GM19099 (cell line): ENCODE measurements around the gene ZDHHC13.

Experiments used
- POLR2A ChIP-seq: IDR thresholded peaks from 3 replicates; pipeline ENCODE4 v1.6.1; 2011; ENCODE audit warnings: low read depth; ENCODE audit not compliant: insufficient read length; ENCODE audit errors: extremely low read depth

Gene ZDHHC13

DNA sequence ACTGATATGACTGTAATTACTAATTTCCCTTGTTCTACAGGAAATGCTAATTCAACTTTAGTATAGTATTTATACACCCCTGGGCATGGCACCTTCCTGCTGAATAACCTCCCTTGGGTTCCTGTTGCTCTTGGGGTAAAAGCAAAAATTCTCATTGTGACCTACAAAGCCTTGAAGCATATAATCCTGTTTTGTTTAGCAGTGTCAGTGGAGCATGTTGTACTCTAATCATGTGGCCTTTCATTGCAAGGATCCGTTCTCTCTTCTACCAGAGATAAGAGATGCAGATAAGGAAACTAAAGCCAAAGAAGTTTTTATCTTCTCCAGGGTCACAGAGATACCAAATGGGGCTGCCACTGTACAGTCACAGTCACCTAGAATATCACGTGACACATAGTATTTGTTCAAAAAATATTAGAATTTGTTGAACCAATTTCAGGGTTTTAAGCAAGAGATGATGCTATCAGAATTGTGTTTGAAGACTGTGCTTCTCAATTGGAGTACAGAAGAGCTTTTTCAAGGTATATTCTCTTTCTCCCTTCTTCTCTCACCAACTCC, 59.7 kb downstream of the ZDHHC13 start:
- no peak for TF ChIP-seq POLR2A

DNA sequence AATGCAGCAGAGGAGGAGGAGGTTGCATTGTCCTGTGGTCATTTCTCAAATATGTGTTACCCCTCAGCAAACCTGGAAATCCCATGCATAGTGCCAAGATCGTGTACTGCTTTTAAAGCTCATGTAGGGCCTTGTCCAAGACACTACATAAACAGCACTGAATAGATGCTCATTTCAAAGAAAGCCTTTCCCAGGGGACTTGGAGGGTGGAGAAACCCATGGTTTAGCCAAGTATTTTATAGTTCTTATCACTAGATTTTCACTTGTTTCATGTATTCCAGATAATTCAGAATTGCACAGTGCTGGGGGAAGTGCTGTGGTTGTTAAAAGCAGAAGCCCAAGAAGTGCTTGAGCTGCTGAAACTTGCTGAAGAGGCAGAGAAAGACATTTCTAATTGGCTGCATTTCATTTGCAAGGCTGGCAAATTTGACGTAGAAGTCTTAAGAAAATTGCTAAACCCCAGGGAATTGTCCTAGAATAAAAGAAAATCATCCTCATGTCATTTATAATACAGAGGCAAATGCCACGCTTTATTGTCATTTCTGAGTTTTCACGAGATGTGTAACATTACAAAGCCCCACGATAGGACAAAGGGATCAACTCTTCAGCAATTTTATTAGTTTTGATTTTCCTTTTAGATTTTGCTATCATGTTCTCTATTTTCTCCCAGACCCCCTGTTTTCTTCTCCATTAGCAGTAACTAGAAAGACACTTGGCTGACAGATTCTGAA, 64.7 kb downstream of the ZDHHC13 start:
- TF ChIP-seq POLR2A = no peak

DNA sequence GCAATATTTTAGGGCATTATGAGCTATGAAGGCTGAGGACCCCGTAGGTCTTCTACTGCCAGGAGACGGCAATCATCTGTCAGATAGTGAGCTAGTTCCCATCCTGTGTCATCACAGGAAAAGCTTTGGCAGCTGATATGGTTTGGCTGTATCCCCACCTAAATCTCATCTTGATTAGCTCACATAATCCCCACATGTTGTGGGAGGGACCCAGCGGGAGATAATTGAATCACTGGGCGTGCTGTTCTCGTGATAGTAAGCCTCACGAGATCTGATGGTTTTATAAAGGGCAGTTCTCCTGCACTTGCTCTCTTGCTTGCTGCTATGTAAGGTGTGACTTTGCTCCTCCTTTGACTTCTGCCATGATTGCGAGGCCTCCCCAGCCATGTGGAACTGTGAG, 66.7 kb downstream of the ZDHHC13 start:
- no peak for TF ChIP-seq POLR2A

DNA sequence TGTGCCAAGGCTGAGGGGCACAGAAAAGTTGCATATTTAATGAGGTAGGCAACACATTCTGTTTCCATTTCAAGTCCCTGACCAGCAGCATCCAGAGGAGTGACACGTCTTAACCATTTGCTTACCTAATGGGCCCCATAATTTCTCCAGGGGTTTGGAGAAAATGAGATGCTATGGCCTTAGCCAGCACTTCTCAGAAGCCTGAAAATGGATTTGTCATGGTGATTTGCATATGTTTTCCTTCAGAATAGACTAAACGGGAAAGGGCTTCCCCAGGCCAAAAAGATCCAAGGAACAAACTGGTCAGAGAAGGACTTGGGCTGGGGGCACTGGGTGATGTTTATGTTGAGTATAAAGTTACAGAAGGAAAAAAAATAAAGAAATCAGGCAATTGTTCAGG, 68.1 kb downstream of the ZDHHC13 start:
- TF ChIP-seq POLR2A = no peak

DNA sequence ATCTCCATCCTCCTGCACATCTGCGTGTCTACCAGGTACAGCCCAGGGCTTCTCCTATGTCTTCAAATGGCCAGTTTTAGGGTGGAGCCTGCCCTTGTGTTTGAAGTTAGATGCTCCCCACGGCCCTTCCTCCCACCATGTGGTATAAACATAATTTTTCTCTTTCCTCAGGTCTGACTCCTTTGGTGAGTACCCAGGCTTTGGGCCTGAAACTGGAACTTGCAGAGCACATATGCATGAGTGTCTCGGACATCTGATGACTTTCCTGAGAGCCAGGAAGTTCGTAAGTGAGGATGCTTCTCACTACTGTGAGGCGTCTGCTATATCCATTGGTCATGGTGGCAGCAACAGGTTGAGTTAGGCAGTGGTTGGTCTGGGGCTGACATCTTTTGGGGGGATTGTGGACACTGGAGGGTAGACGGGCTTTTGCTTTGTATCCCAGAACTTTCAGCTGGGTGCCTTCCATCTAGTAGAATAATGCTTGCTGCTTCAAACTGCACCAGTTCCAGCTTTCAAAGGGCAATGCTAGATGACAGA, 68.6 kb downstream of the ZDHHC13 start:
- TF ChIP-seq POLR2A = no peak

DNA sequence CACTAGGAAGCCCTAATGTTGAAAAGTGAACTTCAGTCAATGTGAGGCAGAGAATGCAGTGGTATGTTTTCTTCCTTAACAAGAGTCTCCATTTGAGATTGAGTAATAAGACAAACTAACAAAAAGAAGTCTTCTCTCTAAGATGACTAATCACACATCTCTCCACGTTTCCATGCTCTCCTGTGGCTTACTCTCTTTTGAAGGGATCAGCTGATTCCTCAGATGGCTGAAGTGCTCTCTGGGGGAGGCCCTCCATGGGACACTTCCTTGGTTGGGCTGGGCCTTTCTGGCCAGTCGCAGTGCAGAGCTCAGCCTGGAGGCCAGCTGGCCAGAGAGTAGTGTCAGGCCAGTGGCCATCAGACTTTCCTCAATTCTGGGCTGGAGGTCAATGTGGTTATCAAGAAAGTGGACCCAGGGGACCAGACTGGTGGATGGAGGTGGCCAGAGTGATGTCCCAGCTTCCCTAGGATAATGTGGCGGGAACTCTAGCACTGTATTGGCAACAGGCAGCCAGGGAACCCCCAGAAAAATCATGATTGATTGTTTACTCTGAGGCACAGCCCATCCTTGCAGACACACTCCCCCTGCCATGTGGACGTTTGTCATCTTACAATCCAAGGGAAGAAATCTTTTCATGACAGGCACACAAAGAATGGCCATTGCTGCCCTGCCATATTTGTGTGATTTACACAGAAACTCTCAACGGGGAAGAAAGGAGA, 70.3 kb downstream of the ZDHHC13 start:
- no peak for TF ChIP-seq POLR2A

DNA sequence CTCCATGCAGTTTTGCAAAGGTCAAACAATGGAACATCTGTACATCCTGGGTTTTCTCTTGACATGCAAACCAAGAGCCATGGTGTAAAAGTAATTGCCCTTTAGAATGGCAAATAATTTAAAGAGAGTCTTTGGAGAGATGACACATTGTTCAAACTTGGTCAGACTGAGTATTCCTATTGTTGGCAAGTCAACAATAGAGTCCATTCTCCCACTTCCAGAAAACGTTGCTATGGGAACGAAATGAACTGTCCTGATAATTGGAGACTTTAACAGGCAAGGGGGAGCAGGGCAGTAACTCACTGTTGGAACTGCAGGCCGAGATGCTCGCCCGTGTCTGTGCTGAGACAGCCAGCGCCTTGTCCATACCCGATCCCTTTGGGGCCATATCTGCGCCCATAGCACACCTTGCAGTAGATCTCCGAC, 70.9 kb downstream of the ZDHHC13 start:
- no peak for TF ChIP-seq POLR2A

DNA sequence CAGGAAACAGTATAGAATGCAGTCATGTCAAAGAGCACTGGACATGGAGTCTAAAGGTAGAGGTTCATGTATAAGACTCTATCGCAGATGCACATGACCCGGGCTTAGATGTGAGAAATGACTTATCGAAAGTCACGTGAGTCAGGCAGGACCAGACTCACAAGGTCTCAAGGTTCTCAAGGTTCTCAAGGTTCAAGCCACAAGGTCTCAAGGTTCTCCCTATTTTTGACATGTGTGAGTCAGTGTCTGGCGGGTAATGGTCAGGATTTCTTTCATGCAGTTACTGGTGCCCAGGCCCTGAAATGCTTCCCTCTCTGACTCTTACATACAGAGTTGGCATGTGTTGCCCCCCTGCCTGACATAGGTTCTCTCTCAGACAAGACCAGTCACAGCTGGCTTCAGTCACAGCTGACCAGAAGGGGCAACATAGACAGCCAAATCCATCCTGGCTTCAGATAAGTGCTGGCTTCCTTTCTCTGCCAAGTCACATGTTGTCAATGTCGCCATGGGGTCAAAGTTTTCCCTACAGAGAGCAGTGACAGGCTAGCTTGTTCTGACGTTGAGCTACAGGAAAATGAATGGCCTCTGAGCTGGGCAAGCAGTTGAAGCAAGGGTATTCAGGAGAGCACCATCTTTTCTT, 74.7 kb downstream of the ZDHHC13 start:
- TF ChIP-seq POLR2A = no peak

DNA sequence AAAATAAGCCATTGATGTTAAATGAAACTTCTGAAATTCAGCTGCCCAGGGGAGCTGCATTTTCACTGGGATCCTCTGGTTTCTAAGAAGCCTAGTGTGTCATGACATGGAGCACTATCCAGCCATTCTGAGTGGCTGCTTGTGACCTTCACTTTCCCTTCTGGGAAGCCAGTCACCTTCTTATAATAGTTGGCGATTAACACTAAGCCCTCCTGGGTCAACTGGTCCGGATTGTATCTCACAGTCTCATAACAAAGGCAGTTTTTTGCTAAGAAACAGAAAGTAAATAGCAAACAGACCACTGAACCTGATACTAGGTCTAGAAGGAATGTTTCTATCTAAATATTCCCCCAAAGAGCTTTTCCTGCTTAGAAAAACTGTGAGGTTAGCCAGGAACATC, 76.9 kb downstream of the ZDHHC13 start:
- no peak for TF ChIP-seq POLR2A

DNA sequence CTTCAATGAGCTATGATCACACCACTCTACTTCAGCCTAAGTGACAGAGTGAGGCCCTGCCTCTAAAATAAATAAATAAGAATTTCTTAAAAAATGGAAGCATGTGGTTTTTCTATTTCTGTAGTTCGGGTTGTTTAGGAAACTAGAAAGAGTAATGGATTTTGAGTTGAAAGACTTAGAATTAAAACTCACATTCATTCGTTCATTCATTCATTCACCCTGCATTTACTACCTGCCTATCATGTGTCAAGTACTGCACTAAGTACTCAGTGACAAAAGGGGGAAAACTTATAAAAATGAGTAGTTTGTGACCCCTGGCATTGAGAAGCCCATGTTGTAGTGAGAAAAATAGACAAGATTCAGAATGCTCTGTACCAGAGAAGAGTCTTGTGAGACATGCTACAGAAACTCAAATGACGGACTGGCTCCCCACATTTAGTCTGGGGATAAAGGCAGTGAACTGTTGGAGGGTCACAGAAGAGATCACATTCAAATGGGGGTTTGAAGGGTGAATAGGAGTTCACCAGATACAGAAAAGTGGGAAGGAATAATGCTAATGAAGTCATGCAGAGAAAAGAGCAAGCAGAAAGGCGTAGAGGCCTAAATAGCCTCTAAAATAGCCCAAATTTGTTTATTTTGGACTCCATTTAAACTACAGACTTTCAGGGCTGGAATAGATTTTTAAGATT, 77.8 kb downstream of the ZDHHC13 start:
- TF ChIP-seq POLR2A = no peak

DNA sequence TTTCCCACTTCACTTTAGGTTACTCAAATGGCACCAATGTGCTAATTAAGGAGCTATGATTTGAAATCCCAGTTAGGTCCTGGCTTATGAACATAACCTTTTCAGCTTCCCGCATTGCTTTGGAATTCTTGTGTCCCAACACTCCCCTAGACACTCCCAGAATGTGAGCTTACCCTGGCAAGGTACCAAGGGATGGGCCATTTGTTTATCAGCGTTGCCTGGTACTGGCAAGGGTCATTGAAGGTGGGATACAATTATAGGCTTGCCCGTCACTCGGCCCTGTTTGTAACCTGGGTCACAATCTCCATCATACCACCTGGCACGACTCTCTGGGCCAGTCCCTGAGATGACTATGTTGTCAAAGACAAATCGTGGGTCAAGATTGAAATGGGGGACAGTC, 79.5 kb downstream of the ZDHHC13 start:
- TF ChIP-seq POLR2A = no peak

DNA sequence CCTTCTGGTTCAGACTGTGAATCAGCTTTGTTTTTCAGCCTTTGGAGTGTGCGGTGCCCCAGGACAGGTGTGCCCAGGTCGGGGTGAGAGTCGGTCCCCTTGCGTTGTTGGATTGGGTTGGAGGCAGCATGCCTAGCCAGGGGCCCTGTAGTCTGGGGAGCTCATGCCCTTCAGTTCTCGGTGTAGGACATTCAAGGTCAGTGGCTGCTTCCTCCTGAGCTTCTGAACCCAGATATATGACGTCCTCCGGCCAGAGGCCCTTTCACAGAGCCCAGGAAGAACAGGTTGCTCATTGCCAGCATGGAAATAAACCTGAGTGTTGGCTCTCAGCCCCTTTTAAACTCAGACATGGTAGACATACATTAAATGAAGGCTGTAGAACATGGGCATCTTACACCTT, 82.1 kb downstream of the ZDHHC13 start:
- no peak for TF ChIP-seq POLR2A

DNA sequence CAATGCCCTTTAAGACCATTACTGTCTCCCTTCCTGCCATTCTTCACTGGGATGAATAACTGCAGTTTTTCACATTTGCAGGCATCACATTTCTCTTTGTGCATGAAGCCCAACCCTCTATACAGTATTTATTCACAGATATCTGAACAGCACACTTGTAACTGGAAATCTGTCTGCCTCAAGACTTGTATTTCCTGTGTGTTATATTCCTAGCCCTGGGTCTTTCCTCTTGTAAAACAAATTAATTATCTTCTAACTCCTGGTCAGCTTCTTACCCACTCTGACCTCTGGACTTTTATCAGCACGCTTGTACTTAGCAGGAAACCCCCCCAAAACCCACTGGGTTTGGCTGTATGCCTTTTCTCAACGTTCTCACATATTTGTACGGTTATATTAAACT, 82.8 kb downstream of the ZDHHC13 start:
- TF ChIP-seq POLR2A = no peak

DNA sequence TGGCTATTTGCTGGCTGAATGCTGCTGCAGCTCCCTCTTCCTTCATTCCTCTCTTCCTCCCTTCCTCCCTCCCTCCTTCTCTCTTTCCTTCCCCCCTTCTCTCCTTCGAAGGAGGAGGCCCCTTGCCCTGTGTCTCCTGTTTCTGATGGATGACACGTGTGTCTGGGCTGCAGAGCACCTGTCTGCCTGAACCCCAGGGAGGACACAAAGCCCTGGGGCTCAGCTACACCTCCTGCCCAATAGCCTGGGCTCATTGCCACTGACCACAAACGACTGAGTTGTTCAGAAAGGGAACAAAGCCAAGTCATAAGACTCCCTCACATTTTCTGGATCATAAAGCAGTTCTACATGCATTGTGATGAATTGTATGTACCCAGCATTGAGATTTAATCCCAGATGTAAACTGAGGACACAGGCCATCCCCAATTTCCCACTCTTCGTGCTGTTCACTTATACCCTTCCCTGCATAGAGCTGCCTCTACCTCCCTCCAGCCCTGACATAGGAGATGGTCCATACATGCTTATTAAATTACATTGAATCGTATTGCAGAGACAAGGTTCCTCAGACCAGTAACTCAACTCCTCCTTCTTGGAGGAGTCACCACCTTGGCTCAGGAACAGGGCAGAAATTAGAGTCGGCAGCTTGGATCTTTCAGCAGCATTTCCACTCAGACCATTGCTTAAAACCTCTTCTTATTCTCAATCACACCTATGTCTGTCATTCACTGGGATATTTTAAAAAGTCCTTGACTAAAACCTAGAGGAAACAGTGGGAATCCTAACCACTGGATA, 83.6 kb downstream of the ZDHHC13 start:
- TF ChIP-seq POLR2A = no peak
